Choroid plexus epithelial cell (primary cell): ENCODE measurements around the gene NHLH1.

Experiments used
- DNase-seq: peaks from one replicate; pipeline ENCODE4 v3.0.0-alpha.2; 2010; ENCODE audit warnings: low read depth
- H3K4me3 ChIP-seq: 2 replicates; pipeline ENCODE4 v1.5.1; 2011; ENCODE audit warnings: low read depth, mild to moderate bottlenecking, control low read depth, low read length, moderate library complexity
- TF ChIP-seq, protein P1 (sequence below): conservative IDR thresholded peaks from 2 replicates; pipeline ENCODE4 v1.5.1; 2011; ENCODE audit warnings: low read depth, mild to moderate bottlenecking, control low read depth, inconsistent platforms, low read length, moderate library complexity

NHLH1 gene

GRCh38 chr1:160338580-160338979 is 28.3 kb upstream of the NHLH1 start:
- no peak overlapping the region for H3K4me3 ChIP-seq
- TF ChIP-seq, protein P1, sequence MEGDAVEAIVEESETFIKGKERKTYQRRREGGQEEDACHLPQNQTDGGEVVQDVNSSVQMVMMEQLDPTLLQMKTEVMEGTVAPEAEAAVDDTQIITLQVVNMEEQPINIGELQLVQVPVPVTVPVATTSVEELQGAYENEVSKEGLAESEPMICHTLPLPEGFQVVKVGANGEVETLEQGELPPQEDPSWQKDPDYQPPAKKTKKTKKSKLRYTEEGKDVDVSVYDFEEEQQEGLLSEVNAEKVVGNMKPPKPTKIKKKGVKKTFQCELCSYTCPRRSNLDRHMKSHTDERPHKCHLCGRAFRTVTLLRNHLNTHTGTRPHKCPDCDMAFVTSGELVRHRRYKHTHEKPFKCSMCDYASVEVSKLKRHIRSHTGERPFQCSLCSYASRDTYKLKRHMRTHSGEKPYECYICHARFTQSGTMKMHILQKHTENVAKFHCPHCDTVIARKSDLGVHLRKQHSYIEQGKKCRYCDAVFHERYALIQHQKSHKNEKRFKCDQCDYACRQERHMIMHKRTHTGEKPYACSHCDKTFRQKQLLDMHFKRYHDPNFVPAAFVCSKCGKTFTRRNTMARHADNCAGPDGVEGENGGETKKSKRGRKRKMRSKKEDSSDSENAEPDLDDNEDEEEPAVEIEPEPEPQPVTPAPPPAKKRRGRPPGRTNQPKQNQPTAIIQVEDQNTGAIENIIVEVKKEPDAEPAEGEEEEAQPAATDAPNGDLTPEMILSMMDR, result no peak
- no peak for DNase-seq

DNA sequence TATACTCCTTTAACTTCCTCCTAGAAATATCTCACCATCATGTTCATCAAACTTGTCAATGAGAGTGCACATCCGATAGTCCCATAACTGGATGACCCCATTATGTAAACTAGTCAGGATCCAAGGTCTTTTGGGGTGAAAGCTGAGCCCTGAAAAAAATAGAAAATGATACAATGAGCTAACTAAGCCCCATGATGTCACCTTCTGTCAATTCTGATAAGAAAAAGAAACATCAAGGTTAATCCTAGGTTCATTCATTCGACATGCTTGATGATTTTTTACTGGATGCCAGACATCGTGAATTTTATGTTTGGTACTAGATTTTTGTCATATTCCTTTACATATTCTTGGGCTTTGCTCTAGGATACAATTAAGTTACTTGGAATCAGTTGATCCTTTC is 26.7 kb upstream of the NHLH1 start:
- no peak overlapping the region for H3K4me3 ChIP-seq
- no peak for DNase-seq
- TF ChIP-seq, protein P1, result no peak

DNA sequence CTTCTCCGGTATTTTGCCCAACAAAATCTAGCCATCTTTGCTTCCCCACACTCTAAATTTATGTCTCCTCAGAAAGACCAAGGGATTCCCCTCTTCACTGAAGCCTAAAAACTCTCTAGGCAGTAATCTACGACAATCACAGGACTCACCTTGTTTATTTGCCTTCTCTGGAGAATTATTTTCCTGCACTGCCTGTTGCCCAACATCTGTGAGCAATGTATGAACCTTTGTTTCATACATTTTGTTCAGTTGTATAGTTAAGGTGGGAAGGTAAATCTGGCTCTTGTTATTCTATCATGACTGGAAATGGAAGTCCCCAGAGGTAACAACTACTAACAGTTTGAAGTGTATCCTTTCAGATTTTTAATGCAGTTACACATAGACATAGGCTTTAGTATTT is 26.0 kb upstream of the NHLH1 start:
- H3K4me3 ChIP-seq, result peak overlapping the region; percentile 97
- TF ChIP-seq, protein P1, result no peak
- no peak for DNase-seq

- peak; percentile 23 for DNase-seq
- TF ChIP-seq, protein P1, result no peak
- peak overlapping the region; percentile 97 for H3K4me3 ChIP-seq
These were observed 24.3 kb upstream of the NHLH1 start for GRCh38 chr1:160342526-160342925.

- TF ChIP-seq, protein P1, result peak; percentile 24
- peak; percentile 98 for DNase-seq
These were observed 23.7 kb upstream of the NHLH1 start, which contains the start of the genes COPA and NCSTN for GRCh38 chr1:160342953-160343869. COPA (minus strand) TSS chr1:160343250; CDS start chr1:160343170, 80 bp downstream. NCSTN (plus strand) TSS chr1:160343383; CDS start chr1:160343397, 14 bp downstream.

DNA sequence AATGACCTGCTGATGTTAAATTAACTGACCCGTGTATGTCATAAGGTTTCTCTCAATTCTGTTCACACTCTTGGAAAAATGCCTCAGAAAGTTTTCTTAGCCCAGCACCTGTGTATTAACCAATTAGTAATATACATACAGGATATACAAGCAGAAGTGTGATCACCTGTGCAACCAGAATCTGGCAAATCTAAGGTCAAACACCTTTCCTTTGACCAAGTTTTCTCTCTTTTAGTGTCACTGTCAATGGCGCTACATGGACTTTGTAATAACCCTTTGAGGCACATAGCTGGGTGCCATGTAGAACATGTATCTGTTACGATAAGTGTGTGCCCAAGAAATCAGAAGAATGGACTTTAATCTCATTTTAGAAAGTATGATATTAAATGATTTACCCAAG is 22.6 kb upstream of the NHLH1 start:
- TF ChIP-seq, protein P1, result no peak
- H3K4me3 ChIP-seq, result peak overlapping the region; percentile 97
- DNase-seq, result no peak

More at GRCh38 chr1:160342953-160343869, 23.7 kb upstream of the NHLH1 start, which contains the start of the genes COPA and NCSTN:
- peak within 1 kb of the TSS; percentile 97 for H3K4me3 ChIP-seq
